HG03378 (cell line): ENCODE results near the gene AKAP7.
"Not testable (repeated sequence)": the region's sequence is repeated elsewhere in the genome, so short reads cannot be mapped to it uniquely, and the experiment has no call there.

Source experiments
- ATAC-seq: cut with Tn5 transposase; IDR thresholded peaks from one replicate; pipeline ENCODE4 v1.9.1; 2021; ENCODE audit warnings: mild to moderate bottlenecking, moderate library complexity; ENCODE audit not compliant: unreplicated experiment

The AKAP7 gene

DNA sequence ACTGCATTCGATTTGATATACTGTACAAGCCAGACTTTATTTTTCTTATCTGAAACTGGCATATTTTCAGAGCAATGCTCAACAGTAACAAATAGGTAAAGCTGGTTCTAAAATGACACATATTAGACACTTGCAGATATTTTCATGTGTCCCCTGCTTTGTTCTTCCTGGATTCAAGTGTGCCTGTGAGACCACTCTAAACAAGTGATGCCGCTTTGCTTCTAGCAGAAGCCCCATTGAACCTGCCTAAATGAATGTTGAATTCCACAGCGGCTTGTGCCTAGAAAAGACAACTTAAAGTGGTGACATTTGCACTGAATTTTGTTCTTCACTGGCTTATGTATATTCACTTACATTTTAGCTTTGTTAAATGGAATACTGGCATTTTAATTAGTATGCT lies 115.7 kb downstream of the AKAP7 start:
- no peak for ATAC-seq

DNA sequence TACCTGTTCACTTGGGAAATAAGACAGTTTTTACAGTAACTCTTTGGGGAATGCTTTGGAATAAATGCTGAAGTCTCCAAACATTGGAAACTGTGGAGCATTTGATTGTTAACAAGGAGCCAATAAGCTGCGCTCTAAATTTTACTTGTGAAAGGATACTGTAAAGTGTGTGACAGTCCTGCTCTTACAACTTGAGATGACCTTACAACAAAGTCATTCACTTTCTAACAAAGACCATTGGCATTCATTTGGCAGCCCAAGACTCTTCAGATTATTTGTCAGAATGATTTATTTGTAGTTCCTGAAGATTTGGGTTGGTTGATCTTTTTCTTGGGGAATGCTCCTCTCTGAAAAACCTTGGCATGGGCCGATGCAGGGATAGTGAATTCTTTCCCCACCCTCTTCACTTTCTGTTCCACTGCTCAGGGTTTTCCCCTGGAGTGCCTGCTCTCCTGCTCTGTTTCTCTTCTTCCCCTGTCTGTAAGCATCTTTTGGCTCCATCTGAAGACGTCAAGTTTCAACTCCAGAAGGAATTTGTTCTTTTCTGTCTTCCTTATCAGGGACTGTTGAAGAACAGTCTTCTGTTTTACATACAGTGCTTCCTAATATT lies 116.4 kb downstream of the AKAP7 start:
- no peak for ATAC-seq

DNA sequence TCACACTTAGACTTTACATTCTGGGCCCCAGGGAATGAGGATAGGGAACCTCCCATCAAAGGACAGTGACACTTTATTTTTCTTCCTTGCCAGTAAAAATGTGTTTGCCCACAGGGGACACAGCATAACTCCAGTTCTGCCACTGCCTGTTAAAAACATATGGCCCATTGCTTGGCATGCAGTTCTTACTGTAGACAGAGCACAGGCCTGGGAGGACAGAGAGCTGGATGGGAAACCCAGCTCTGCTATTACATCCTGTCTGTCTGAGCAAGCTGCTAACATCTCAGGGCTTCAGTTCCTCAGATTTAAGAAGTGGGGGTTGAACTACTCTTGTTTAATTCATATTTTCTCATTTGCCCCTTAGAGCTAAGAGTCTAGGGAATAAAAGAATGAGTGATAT lies 120.2 kb downstream of the AKAP7 start:
- ATAC-seq = no peak

DNA sequence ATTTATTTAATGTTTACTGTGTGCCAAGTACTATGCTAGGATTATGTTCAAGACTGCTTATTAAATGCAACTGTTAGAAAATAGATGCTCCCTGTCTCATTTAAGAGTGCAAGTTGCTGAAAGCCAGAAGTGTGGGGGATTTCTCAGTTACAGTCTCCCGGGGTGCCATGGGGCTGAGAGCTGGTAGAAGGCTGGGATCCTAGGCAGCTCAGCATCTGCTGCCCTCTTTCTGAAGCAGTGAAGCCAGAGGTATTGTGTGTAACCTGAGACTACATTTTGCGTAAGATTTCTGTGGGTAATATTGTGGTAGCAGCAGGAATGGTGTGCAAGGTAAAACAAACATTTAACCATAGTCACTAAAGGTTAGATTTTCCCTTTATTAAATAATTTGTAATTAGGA lies 120.6 kb downstream of the AKAP7 start:
- no peak for ATAC-seq

DNA sequence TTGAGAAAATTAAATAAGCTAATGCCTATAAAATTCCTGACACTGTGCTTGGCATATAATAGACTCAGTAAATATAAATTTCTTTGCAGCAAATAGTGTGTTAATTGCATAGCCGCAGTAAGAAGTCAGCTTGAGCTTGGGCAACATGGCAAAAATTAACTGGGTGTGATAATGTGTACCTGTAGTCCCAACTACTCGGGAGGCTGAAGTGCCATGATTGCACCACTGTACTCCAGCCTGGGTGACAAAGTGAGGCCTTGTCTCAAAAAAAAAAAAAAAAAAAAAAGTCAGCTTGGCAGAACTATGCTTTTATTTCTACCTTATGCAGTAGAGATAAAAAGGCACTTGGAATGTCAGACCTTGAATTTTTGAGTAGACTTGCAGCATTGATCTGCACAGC lies 121.8 kb downstream of the AKAP7 start:
- no peak for ATAC-seq

DNA sequence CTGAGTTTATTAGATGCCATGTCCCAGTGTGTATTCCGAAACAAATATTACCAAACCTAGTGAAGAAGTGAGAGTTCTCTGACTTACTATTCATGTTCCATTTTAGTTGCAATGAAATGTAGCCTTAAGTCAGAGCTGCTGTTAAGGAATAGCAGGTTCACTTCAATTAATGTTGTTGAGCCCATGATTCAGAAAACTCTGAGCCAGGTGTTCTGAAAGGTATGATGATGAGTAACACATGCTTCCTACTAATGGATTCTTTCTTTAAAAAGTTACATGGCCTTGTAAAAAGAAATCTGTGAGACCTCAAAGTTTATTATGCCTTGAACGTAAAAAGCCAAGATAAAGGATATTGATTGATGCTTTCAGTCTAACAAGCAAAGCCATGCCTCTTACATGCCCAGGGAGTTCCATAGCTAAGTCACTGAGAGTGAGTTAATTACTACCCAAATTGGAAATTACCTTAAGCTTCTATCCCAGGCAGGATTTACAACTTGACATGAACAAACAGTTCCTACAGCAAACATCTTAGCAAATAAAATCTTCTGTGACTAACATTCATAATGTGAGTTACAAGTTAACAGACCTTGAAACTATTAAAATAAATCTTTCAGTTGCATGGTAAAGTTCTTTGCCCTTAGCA lies 122.9 kb downstream of the AKAP7 start:
- no peak for ATAC-seq

DNA sequence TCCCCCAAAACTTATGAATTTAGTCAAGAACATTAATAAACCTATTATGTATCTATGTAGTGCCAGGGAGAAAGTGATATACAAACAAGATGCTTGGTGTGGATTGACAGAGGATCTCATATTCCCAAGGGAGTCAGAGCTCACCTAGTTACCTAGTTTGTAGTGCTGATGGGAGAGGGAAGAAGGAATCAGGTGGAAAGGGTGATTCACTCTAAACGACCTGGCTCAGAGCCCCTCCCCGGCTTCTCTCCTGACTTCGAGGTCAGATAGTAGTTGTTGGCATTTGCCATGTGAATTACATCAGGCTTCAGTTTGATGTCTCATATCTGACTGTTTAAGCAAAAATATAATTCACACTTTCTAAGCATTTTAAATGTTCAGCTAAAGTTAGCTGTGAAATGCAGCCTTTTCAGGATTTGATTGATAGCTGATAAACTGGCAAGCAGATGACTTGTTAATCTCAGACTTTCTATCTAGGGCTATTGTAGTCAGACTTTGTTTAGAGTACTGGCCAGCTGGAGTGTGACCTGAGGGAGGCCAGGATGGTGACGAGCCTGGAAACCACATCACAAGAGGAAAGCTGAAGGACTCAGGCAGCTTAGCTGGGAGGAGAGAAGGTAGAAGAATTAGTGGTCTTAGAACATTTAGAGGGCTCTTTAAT lies 123.7 kb downstream of the AKAP7 start:
- ATAC-seq = no peak

DNA sequence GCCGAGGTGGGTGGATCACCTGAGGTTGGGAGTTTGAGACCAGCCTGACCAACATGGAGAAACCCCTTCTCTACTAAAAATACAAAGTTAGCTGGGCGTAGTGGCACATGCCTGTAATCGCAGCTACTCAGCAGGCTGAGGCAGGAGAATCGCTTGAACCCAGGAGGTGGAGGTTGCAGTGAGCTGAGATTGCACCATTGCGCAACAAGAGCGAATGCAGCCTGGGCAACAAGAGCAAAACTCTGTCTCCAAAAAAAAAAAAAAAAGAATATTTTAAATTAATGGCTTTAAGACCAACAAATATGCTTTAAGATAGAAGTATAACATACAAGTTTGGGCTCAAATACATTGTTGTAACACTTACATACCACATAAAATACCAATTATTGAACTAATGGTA lies 125.7 kb downstream of the AKAP7 start:
- not testable (repeated sequence) for ATAC-seq

DNA sequence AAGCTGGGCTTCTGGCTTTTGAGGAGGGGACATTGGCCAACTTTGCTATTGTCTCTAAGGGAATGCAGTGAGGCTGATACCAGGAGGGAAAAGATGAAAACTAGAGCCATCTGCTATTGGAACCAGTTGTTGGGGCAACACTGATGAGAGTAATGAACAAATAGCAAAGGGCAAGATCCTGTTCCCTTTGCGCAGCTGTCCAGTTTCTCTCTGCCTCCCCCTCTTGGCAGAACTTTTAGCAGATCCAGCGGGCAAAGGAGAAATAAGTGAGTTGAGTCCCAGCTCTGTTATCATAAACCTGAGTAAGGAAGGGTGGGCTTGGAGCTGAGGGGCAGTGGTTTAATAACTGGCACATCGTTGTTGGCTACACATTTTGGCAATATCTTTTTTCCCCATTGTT lies 126.8 kb downstream of the AKAP7 start:
- no peak for ATAC-seq

DNA sequence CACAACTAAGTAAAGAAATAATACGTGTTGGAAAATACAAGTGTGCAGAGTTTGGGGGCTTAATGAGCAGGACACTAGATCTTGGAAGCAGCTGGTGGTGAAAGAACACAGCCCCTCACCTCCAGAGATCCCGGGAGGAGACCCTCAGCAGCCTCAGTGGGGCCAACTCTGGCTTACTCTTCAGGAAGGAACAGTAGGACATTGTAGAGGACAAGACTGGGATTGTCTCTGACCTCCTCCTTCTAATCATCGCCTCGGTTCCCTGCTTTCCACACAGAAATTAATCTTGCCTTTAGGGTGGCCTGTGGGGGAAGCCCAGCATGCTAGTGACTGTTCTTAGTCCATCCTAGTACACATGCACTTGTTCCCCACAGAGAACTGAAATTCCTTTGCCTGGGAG lies 130.7 kb downstream of the AKAP7 start:
- no peak for ATAC-seq

DNA sequence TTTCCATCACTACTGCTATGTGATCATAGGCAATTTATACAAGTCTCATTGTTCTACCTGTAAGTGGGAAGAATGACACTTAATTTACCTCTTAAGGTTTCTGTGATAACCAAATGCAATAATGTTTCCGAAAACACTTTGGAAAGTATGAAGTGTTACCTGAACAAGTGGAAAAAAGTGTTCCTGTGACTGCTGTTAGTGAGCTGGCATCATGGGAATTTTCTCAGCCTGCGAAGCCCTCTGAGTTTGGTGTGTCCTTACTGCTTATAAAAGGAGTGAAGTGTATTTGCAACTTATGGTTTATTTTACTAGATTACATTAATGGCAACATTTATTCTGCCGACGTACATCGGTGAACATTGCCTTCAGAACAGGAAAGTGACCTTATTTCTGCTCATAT lies 133.0 kb downstream of the AKAP7 start:
- no peak for ATAC-seq

DNA sequence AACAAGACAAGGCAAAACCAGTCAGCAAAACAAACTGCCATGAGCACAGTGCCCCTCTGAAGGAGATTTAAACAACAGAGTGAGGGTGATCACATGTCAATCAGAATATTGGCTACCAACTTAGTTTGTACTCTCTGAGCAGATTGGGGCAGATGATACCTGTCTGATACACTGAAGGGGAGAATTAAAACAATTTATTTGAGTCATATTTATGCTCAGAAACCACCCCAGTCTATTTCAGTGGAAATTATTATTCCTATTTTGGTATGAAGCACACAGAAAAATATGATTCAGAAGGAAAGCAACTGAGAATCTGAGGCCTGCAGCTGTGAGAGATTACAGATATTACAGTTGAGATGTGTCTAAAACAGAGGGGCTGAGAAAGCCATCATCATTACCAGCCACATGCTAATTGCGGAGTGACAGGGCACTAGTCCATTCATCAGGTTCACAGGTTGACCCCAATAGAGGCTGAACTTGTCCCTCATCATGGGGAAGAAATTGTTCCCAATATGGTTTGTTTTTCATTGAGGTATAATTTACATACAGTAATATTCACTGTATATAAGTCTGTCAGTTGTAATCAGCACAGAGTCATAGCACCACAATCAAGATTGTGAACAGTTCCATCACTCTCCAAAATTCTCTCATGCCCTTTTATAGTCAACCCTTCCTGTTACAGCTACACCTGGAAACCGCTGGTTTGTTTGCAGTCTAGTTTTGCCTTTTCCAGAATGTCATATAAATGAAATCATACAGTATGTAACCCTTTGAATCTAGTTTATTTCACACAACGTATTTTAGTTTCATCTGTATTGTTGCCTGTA lies 134.5 kb downstream of the AKAP7 start:
- ATAC-seq = no peak

DNA sequence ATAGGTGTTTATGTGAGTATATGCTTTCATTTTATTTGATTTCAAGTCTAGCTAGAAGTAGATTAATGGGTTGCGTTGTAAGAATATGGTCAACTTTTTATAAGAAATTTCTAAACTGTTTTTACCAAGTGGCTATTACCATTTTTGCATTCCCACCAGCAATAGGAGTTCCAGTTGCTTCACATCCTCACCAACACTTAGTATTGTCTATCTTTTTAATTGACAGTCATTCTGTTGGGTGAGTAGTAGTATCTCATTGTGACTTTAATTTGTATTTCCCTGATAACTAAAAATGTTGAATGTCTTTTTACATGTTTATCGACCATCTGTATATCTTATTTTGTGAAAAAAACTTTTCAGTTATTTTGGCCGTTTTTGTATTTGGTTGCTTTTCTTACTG lies 135.3 kb downstream of the AKAP7 start:
- no peak for ATAC-seq

DNA sequence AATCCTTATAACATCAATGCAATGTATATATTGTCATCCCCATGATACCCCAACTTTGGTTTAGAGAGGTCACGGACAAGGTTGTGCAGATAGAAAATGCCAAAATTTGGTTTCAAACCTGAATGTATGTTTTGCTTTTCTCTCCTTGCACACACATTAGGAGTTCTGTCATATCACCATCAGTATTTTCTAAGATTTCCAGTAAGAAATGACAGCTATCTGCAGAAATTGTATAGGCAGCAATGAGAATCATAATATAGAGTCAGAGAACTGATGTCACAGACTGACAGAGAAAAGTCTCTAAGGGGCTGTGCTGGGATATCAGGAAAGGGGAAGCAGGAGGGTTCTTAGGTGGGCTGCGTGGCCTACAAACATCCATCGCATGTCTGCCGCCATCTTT lies 140.0 kb downstream of the AKAP7 start:
- no peak for ATAC-seq

DNA sequence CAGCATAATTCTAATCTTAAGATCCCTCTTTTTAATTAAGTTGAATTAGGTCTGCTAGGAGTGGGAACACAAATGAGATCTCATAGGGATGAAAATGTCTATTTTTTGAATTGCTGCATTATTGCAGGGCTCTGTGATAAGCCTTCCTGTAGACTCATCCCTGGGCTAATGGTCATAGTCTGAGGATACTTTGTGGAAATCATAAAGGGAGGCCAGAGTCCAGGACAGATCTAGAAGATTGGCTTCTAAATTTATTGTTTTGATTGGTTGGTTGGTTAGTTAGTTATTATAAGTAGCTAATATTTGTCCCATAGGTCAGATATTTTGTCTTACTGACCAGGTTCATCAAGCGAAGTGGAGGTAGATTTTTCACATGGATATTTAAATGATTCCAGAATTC lies 142.3 kb downstream of the AKAP7 start:
- ATAC-seq = no peak

DNA sequence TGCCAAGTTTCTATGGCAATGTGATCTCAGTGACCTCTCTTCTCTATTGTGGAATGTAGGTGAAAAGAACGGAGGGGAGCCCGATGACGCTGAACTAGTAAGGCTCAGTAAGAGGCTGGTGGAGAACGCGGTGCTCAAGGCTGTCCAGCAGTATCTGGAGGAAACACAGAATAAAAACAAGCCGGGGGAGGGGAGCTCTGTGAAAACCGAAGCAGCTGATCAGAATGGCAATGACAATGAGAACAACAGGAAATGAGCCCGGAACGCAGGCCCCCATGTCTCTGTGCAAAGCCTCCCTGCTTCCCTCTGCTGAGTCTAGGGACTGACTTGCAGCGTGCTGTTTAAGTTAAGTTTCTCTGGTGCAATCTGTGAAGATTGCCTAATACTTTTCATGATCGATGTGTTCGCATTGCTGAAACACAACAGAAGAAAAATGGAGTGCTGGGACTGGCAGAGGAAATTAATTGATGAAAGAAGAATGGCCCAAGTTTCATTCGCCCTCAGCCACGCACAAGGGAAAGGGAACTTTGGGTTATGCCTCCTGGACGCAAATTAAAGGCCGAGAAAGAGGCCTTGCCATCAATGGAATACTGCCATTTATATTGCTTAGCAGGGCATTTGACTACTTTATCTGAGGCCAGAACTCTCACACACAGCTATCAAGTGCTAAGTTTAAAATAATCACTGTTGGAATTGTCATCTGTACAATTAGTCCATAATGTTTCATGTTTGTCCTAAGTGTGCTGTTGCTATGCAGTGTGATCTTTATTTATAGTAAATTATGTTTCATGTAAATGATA lies 146.4 kb downstream of the AKAP7 start:
- ATAC-seq = no peak

DNA sequence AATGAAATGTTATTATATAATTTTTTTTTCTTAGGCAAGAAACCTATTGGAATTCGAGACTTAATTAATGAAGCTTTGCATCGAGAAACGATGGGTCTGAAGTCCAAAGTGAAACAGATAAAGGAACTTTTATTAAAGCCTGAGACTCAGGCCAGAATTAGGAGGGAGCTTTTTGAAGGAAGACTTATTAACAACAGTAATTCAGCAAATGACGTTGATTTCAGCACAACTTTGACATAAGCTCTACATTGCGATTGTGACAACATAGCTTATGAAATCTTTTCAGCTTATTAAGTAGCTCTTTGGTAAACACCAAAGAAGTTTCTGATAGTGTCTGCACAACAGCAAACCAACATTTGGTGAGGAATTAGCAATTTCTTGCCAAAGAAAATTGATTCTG lies 147.1 kb downstream of the AKAP7 start:
- no peak for ATAC-seq

DNA sequence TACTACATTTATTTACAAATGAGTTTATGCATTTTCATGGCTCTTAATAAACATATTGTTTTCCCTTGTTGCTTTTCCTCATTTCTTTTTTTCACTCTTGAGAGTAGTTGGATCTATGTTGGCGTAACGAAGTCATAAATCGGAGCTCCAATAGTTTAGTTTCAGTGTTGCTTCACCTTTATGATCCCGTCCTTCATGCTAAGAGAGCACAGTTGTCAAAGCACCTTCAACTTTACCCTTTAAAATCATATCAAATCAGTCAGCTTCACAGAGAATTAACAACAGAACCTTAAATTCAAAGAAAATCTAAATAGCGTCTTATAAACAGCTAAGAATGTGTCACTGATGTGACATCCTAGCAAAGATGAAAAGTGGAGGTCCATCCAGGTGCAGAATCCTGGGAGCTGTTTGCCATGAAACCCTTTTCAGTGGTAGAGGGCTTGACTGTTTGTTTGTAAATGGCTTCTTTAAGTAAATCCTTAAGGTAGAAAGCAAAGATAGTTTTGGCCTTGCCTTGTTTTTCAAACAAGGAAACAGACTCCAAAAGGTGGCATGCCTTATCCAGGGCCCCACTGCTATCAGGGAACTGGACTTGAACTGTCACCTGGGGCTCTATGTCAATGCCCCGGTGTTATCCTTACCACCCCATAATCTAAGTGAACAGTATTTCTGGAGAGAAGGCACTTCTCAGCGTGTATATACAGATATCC lies 148.4 kb downstream of the AKAP7 start:
- no peak for ATAC-seq

DNA sequence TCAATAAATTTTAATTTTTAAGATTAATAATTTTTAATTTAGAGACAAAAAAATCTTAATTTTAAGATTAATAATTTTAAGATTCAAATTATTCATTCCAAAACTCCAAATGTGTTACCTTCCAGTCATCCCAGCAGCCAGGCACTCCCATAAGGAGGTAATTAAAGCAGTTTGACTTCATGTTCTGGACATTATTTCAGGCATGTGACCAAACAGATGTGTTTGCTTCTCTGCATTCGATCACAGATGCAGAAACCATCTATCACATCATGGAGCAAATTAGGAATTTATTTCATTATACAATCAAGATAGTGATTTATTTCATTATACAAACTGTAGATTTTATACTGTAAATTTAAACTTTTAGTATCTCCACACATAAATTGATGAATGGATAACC lies 150.3 kb downstream of the AKAP7 start:
- ATAC-seq = no peak

DNA sequence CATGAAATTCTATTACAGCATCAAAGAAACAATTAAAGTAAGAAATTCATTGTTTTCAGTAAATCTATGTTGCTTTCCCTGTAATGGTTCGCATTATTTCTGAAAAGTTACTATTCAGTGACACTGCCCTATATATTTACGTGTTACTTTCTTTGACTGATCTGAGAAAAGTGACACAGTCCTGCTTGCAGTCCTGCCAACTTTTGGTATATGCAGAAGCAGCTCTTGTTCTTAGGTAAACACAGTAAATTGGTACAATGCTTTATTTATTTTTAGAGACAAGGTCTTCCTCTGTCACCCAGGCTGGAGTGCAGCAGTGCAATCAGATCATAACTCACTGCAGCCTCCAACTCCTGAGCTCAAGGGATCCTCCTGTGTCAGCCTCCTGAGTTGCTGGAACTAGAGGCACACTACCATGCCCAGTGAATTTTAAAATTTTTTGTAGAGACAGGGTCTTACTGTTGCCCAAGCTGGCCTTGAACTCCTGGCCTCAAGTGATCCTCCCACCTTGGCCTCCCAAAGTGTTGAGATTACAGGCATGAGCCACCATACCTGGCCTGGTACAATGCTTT lies 151.3 kb downstream of the AKAP7 start:
- ATAC-seq = no peak
